Loucy (cell line): ENCODE measurements around the gene LHPP.

ENCODE experiments used
- EZH2phosphoT487 ChIP-seq: fragments of 200-600 bp; IDR thresholded peaks from 2 replicates; pipeline ENCODE4 v1.6.1; 2018; ENCODE audit warnings: antibody characterized with exemption, mild to moderate bottlenecking, moderate library complexity, borderline replicate concordance
- TF ChIP-seq, protein P1 (sequence below): fragments of 200-600 bp; sonication (generic); conservative IDR thresholded peaks from 2 replicates; pipeline ENCODE4 v1.5.1; 2014; ENCODE audit warnings: mild to moderate bottlenecking, antibody characterized with exemption, low read length

DNA sequence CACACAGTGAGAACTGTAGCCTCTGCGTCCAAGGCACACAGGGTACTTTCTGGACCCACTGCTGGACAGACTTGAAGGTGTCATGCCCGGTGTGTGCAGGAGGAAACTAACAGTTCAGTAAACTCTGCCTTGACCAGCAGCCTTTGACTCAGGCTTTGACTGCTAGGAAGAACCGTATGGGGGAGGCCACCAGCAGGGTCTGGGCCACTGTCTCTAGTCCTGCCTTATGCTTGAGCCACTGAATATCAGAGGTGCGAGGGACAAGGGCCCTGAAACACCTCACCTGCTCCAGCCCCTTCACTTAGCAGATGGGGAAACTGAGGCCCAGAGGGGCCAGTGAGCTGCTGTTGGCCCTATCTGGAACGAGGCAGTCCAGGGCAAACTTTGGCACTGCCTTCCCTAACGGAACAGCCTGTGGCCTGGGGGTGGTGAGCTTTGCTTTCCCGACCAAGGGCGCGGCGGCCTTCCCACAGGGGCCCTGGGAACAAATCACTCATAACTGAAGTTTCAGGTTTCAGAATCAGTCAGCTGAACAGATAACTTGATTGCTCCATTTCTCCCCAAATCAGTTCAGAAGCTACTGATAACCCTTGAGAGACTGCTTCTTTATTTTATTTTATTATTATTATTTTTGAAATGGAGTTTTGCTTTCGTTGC lies 152.5 kb downstream of the LHPP start:
- TF ChIP-seq, protein P1, sequence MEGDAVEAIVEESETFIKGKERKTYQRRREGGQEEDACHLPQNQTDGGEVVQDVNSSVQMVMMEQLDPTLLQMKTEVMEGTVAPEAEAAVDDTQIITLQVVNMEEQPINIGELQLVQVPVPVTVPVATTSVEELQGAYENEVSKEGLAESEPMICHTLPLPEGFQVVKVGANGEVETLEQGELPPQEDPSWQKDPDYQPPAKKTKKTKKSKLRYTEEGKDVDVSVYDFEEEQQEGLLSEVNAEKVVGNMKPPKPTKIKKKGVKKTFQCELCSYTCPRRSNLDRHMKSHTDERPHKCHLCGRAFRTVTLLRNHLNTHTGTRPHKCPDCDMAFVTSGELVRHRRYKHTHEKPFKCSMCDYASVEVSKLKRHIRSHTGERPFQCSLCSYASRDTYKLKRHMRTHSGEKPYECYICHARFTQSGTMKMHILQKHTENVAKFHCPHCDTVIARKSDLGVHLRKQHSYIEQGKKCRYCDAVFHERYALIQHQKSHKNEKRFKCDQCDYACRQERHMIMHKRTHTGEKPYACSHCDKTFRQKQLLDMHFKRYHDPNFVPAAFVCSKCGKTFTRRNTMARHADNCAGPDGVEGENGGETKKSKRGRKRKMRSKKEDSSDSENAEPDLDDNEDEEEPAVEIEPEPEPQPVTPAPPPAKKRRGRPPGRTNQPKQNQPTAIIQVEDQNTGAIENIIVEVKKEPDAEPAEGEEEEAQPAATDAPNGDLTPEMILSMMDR, result no peak
- no peak for TF ChIP-seq EZH2phosphoT487
